Suprapubic skin (tissue), 4 donors: ENCODE results near the gene CLRN2.

Experiments
- POLR2A ChIP-seq, 2 donors: fragments of 450-650 bp; IDR thresholded peaks; one replicate each; pipeline ENCODE4 v1.6.1; 2017; ENCODE audit warnings: antibody characterized with exemption in 2 of 2, mild to moderate bottlenecking in 2 of 2, moderate library complexity in 2 of 2
- POLR2AphosphoS5 ChIP-seq, 3 donors: sonication (generic); formaldehyde crosslinking; IDR thresholded peaks; one replicate each; pipeline ENCODE4 v1.6.1; 2017; ENCODE audit warnings: antibody characterized with exemption in 3 of 3

- TF ChIP-seq POLR2AphosphoS5 (IDR thresholded peaks at IDR 0.05) (no peak), POLR2A (IDR thresholded peaks at IDR 0.05) (no peak)
Measured at GRCh38 chr4:17544831-17545234, 29.9 kb downstream of the CLRN2 start.
